Choroid plexus epithelial cell (primary cell): Measurements from ENCODE around the gene PDK4.

Source experiments
- DNase-seq: peaks from one replicate; pipeline ENCODE4 v3.0.0-alpha.2; 2010; ENCODE audit warnings: low read depth
- H3K4me3 ChIP-seq: 2 replicates; pipeline ENCODE4 v1.5.1; 2011; ENCODE audit warnings: low read depth, mild to moderate bottlenecking, control low read depth, low read length, moderate library complexity
- TF ChIP-seq, protein P1 (sequence below): conservative IDR thresholded peaks from 2 replicates; pipeline ENCODE4 v1.5.1; 2011; ENCODE audit warnings: low read depth, mild to moderate bottlenecking, control low read depth, inconsistent platforms, low read length, moderate library complexity

Gene PDK4

GRCh38 chr7:95628831-95629439 is 32.6 kb upstream of the PDK4 start:
- TF ChIP-seq, protein P1, sequence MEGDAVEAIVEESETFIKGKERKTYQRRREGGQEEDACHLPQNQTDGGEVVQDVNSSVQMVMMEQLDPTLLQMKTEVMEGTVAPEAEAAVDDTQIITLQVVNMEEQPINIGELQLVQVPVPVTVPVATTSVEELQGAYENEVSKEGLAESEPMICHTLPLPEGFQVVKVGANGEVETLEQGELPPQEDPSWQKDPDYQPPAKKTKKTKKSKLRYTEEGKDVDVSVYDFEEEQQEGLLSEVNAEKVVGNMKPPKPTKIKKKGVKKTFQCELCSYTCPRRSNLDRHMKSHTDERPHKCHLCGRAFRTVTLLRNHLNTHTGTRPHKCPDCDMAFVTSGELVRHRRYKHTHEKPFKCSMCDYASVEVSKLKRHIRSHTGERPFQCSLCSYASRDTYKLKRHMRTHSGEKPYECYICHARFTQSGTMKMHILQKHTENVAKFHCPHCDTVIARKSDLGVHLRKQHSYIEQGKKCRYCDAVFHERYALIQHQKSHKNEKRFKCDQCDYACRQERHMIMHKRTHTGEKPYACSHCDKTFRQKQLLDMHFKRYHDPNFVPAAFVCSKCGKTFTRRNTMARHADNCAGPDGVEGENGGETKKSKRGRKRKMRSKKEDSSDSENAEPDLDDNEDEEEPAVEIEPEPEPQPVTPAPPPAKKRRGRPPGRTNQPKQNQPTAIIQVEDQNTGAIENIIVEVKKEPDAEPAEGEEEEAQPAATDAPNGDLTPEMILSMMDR = peak; percentile 18
- no peak overlapping the region for H3K4me3 ChIP-seq
- peak; percentile 87 for DNase-seq

GRCh38 chr7:95623788-95624187 is 27.5 kb upstream of the PDK4 start:
- H3K4me3 ChIP-seq = no peak overlapping the region
- TF ChIP-seq, protein P1 = no peak
- no peak for DNase-seq

GRCh38 chr7:95622859-95623258 is 26.5 kb upstream of the PDK4 start:
- TF ChIP-seq, protein P1 = no peak
- H3K4me3 ChIP-seq = no peak overlapping the region
- no peak for DNase-seq

DNA sequence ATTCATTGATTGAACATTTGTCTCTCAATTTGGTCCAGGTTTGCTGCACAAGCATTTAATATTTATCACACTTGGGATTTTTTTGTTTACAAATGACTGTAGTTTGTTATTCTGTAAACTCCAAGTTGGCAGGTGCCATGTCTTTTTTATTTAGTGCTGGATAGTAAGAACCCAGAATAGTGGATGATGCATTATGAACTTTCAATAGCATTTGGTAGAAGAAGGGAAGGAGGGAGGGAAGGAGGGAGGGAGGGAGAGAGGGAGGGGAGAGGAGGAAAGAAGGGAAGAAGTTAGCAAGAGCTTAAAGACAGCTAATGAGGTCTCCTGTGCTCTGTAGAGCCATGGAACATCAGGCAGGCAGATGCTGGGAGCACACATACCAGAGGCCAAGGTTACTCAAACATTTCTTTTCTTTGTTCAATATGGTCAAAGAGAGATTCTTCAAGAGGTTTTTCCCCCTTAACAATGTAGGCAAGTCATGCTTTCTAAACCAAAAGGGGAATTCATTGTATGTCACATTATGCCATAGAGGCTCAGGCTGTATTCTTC is 25.8 kb upstream of the PDK4 start:
- TF ChIP-seq, protein P1 = no peak
- H3K4me3 ChIP-seq = no peak overlapping the region
- peak; percentile 17 for DNase-seq

GRCh38 chr7:95621404-95621803 is 25.1 kb upstream of the PDK4 start:
- H3K4me3 ChIP-seq = no peak overlapping the region
- DNase-seq = no peak
- TF ChIP-seq, protein P1 = no peak

GRCh38 chr7:95620631-95621030 is 24.3 kb upstream of the PDK4 start:
- no peak overlapping the region for H3K4me3 ChIP-seq
- no peak for DNase-seq
- TF ChIP-seq, protein P1 = no peak

DNA sequence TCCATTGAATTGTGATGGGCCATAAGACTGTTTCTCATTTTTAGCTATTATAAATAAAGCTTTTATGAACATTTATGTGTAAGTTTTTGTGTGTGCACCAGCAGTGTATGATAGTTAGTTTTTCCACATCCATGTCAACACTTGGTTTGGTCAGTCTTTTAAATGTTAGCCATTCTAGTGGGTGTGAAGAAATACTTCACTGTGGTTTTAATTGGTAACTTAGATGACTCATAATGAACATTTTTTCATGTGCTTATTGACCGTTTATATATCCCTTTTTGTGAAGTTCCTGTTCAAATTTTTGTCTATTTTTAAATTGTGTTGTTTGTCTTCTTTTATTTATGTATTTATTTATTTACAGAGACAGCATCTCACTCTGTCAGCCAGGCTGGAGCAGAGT is 23.6 kb upstream of the PDK4 start:
- DNase-seq = no peak
- TF ChIP-seq, protein P1 = no peak
- no peak overlapping the region for H3K4me3 ChIP-seq
